ENCODE results near the gene PLD5.

The PLD5 gene

GRCh38 chr1:242055749-242056320 lies 468.7 kb downstream of the PLD5 start:
- DNase-seq (ENCODE audit: insufficient read length, low spot score) (no peak), FAIRE-seq (no peak)
- TF ChIP-seq POLR2A (IDR thresholded peaks at IDR 0.05; ENCODE audit: low read depth, low read length) (no peak), PAX5 (IDR thresholded peaks at IDR 0.05; ENCODE audit: insufficient read depth, low read length, severe bottlenecking) (no peak), TAF1 (IDR thresholded peaks at IDR 0.05; ENCODE audit: low read depth, low read length) (no peak), SPI1 (IDR thresholded peaks at IDR 0.05; ENCODE audit: low read depth, low read length) (no peak), POLR2AphosphoS5 (IDR thresholded peaks at IDR 0.05; ENCODE audit: low read depth, low read length) (no peak), POU2F2 (IDR thresholded peaks at IDR 0.05; ENCODE audit: low read depth, low read length) (no peak)

GRCh38 chr1:242043165-242043564 lies 481.3 kb downstream of the PLD5 start:
- TF ChIP-seq PAX5 (IDR thresholded peaks at IDR 0.05; ENCODE audit: insufficient read depth, low read length, severe bottlenecking) (no peak), POU2F2 (IDR thresholded peaks at IDR 0.05; ENCODE audit: low read depth, low read length) (no peak), TAF1 (IDR thresholded peaks at IDR 0.05; ENCODE audit: low read depth, low read length) (no peak), POLR2A (IDR thresholded peaks at IDR 0.05; ENCODE audit: low read depth, low read length) (no peak)
- no peak for DNase-seq (ENCODE audit: insufficient read length, low spot score)
- FAIRE-seq, result no peak

- DNase-seq (ENCODE audit: insufficient read length, low spot score) (no peak), FAIRE-seq (no peak)
- no peak for TF ChIP-seq POU2F2 (IDR thresholded peaks at IDR 0.05; ENCODE audit: low read depth, low read length)
- TF ChIP-seq TAF1 (IDR thresholded peaks at IDR 0.05; ENCODE audit: low read depth, low read length), result no peak
- no peak for TF ChIP-seq PAX5 (IDR thresholded peaks at IDR 0.05; ENCODE audit: insufficient read depth, low read length, severe bottlenecking)
- TF ChIP-seq POLR2AphosphoS5 (IDR thresholded peaks at IDR 0.05; ENCODE audit: low read depth, low read length), result no peak
- TF ChIP-seq POLR2A (IDR thresholded peaks at IDR 0.05; ENCODE audit: low read depth, low read length), result no peak
- TF ChIP-seq SPI1 (IDR thresholded peaks at IDR 0.05; ENCODE audit: low read depth, low read length), result no peak
These were observed 490.1 kb downstream of the PLD5 start for GRCh38 chr1:242034392-242034791.

GRCh38 chr1:242033447-242033846 lies 491.1 kb downstream of the PLD5 start:
- TF ChIP-seq PAX5 (IDR thresholded peaks at IDR 0.05; ENCODE audit: insufficient read depth, low read length, severe bottlenecking) (no peak), POU2F2 (IDR thresholded peaks at IDR 0.05; ENCODE audit: low read depth, low read length) (no peak), TAF1 (IDR thresholded peaks at IDR 0.05; ENCODE audit: low read depth, low read length) (no peak), POLR2A (IDR thresholded peaks at IDR 0.05; ENCODE audit: low read depth, low read length) (no peak), POLR2AphosphoS5 (IDR thresholded peaks at IDR 0.05; ENCODE audit: low read depth, low read length) (no peak)
- FAIRE-seq (no peak), DNase-seq (ENCODE audit: insufficient read length, low spot score) (no peak)

All from GM12891 (cell line).